HG02571 (cell line): ENCODE measurements around the gene ADH5.
"Not testable (repeated sequence)": the region's sequence is repeated elsewhere in the genome, so short reads cannot be mapped to it uniquely, and the experiment has no call there.

Experiments
- ATAC-seq: cut with Tn5 transposase; IDR thresholded peaks from one replicate; pipeline ENCODE4 v1.9.1; 2021; ENCODE audit warnings: mild to moderate bottlenecking, moderate library complexity; ENCODE audit not compliant: unreplicated experiment

The ADH5 gene

DNA sequence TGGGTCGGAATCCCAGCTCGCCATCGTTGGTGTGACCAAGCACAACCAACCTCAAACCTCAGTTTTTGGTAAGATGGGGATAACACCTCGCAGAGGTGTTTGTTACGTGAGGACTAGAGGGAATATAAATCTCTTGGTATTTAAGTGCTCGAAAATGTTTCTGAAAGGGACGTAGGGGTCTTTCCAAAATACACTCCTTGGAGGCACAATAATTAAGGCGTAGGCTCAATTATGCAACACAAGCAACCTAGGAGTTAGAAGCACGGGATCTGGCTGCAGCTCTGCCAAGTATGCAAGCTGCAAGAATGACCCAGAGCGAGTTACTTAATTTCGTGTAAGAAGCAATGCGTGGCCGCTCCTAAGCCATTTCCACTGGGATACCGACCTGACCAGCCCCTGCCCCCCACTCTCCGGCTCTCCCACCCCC is 552 bp downstream of the ADH5 start:
- ATAC-seq: peak; percentile 18

DNA sequence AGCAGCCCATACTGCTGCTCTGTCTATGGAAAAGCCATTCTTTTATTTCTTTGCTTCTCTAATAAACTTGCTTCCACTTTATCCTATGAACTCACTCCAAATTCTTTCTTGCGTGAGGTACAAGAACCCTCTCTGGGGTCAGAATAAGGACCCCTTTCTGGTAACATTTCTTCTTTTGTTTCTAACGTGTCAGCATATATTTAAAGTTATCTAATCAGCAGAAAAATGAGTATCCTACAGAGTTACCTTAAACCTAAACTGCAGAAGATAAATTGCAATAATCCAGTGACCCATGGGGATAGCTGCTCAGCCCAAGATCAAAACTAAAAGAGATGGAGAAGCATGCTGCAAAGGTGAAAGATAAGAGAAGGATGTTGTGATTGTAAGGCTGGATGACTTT is 4.0 kb downstream of the ADH5 start:
- ATAC-seq: no peak

DNA sequence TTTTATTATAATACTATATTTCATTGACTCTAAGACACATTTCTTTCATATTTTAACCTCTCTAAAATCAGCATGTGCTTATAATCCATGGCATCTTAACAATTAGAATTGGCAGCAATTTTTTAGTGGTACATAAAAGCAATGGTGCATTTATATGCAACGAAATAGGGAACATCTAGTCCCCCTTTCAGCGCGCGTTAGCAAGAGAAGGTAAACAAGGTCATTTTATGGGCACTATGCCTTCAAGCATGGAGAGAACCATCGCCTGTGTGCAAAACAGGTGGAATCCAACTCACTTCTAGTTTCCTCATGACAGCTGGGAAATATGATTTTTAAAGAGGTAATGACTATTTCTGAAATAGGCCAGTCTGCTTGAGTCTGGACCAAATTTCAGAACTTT is 6.4 kb downstream of the ADH5 start:
- no peak for ATAC-seq

DNA sequence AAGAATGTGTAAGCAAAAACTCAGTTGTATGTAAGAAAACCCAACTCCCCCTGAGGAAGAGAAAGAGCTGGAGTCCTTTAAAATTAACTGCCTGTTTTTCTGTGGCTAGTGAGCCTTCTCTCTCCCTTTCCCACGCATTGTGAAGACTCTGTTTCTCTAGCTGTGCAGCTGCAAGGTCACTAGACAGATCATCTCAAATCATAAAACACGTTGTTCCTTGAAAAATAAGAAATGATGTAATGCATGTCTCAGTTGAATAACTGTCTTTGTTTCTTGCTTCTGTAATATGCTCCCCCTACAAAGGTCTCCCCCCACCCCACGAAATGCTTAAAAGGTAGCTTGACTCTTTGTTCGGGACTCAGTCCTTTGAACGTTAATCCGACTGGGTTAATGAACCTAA is 7.7 kb downstream of the ADH5 start:
- ATAC-seq: not testable (repeated sequence)

DNA sequence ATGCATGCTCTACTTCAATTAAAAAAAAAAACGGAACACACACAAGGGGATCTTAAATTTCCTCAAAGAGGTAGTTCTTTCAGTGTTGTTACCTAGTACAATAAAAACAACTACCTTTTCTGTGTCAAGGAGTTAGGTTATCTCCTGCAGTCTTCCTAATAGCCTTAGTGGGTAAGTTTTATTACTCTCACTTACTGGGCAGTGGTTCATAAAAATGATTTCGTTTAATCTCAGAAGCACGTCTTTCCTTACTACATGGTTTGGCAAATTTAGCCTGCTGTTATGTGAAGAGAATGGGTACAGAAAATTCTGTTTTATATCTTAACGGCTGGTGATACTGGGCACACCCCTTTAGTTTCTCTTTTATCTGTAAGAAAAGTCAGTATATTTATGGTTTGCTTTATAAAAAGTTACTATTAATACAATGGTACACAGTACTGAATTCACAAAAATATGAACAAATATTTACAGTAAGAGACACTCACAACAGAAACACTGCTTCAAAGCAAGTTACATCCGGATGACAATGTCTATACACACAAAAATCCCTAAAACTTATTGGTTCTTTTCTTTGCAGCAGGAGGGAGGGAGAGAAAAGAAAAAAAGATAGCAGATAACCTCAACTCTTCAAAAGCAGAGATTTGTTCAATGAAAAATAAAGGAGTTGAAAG is 8.8 kb downstream of the ADH5 start:
- no peak for ATAC-seq

DNA sequence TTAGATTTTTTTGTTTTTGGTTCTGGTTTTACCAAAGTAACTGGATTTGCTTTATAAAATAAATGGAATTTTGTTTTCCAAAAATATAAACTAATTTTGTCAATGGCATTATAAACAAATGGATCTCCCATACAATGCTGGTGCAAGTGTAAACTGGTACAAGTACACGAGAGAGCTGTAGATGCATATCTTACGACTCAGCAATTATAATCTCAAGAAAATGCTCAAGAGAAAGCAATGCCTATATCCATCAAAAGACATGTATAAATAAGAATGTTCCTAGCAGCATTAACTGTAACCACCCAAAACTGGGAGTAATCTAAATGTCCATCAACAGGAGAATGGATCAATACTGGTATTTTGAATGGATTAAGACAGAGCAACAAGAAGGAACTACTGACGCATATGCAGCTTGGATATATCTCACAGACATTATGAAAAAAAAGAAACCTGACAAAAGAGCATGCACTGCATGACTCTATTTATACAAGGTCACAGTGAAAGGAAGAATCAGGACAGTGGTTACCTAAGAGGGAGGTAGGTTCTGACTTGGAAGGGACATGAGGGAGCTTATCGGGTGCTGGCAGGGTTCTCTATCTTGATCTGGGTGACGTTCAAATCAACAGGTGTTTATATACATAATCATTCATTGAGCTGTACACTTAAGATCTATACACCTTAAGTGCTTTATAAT is 9.5 kb downstream of the ADH5 start:
- ATAC-seq: no peak

DNA sequence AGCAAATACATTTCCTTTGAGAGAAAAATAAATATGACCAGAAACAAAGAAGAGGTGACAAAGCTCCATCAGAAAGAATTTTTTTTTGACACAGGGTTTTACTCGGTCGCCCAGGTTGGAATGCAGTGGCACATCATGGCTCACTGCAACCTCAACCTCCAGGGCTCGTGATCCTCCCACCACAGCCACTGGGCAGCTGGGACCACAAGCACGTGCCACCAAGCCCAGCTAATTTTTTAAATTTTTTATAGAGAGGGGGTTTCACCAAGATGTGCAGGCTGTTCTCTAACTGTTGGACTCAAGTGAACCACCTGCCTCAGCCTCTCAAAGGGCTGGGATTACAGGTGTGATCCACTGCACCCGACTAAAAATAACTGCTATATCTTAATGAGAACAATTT is 10.3 kb downstream of the ADH5 start:
- no peak for ATAC-seq

DNA sequence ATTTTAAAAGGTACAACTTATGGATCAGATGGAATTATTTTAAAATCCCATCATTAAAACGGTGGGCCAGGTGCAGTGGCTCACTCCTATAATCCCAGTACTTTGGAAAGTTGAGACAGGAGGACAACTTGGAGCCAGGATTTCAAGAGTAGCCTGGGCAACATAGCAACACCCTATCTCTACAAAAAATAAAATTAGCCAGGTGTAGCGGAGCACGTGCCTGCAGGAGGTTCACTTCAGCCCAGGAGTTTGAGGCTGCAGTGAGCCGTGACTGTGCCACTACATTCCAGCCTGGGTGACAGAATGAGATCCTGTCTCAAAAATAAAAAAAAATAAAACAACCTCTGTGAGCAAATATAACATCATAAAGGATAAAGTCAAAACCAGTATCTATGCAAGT is 11.4 kb downstream of the ADH5 start:
- ATAC-seq: no peak

DNA sequence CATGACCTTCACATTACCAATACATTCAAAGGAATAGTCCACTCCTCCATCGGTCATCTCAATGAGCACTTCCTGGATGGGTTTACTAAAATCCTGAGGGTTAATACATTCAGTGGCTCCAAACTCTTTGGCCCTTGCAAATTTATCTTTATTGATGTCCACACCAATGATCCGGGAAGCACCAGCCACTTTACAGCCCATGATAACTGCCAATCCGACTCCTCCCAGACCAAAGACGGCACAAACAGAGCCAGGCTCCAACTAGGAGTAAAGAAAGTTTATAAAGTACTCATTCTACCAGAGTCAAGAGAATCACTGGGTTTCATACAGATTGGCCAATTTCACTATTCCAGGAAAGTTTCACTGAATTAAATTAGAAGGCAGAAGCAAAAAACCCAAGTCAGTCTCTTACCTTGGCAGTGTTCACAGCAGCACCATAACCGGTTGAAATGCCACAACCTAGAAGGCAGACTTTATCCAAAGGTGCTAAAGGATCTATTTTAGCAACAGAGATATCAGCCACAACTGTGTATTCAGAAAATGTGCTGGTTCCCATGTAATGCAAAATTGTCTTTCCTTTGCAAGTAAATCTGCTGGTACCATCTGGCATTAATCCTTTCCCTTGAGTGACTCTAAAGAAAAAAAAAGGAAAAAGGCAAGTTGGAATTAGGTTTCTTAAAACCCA is 12.2 kb downstream of the ADH5 start:
- ATAC-seq: no peak

DNA sequence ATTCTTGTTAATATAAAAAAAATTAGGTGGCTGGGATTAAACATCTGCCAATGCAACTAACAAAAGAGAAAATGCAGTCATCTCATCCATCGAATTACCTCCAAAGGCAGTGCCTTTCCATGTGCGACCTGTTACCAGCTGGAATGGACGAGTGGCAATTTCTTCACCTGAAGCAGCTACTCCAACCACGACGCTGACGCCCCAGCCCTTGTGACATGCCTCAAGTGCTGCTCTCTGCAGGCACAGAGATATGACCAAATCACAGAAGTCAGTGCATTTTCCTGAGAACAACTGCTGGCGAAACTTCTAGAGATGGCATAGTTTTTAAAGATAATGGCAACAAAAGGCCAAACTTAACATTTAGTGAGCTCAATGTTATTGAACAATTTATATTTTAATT is 13.8 kb downstream of the ADH5 start:
- ATAC-seq: no peak

DNA sequence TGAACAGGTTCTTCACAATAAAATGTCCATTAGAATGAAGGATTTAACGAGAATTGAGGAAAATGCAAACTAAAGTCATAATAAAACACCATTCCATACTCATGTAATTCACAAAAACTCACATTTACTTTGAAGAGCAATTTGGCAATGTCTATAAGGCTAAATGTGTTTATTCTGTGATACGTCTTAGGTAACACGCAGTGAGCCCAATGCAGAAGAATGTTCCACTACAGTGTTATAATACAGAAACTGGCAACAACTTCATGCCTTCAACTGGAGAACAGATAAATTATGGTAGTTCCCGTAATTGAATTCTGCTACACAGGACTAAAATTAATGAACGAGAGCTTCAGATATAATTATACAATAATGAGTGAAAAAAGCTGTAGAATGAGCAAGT is 17.4 kb downstream of the ADH5 start:
- no peak for ATAC-seq

DNA sequence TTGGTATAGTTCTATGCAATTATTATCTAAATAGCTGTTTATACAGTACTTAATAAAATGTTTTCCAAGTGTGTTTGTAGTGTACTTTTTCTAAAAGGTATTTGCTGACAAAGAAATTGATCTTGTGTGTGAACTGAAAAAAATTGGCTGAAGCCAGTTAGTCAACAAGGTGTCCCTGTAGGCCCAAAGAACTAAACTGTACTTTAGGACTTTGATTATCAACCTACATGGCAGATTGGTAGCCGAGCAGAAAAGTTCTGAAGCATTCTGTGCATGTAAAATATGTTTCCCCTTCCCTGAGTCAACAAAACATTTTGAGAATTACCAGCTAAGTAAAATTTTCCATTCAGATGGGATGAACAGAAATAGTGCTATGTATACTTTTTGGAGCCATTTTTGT is 21.0 kb downstream of the ADH5 start:
- ATAC-seq: no peak

DNA sequence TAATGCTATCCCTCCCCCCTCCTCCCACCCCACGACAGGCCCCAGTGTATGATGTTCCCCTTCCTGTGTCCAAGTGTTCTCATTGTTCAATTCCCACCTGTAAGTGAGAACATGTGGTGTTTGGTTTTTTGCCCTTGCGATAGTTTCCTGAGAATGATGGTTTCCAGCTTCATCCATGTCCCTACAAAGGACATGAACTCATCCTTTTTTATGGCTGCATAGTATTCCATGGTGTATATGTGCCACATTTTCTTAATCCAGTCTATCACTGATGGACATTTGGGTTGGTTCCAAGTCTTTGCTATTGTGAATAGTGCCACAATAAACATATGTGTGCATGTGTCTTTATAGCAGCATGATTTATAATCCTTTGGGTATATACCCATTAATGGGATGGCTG is 23.1 kb downstream of the ADH5 start:
- ATAC-seq: not testable (repeated sequence)

DNA sequence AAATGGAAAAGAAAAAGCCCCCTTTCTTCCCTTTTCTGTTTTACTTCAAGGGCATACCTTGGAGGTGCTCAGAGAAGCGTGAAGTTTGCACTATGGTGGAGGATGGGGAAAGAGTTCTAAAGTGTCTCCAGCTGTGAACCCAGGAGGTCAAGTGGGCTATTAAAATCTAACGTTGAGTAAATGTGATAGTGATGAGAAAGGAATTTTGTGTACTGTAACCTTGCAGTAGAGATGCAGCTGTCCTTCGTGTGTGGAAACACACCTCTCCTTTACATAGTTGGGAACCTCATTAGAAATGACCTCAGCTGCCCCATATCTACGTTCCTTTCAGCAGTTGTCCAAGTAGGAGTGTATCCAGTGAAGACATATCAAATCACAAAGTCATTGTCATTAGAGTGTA is 26.5 kb downstream of the ADH5 start:
- ATAC-seq: no peak

DNA sequence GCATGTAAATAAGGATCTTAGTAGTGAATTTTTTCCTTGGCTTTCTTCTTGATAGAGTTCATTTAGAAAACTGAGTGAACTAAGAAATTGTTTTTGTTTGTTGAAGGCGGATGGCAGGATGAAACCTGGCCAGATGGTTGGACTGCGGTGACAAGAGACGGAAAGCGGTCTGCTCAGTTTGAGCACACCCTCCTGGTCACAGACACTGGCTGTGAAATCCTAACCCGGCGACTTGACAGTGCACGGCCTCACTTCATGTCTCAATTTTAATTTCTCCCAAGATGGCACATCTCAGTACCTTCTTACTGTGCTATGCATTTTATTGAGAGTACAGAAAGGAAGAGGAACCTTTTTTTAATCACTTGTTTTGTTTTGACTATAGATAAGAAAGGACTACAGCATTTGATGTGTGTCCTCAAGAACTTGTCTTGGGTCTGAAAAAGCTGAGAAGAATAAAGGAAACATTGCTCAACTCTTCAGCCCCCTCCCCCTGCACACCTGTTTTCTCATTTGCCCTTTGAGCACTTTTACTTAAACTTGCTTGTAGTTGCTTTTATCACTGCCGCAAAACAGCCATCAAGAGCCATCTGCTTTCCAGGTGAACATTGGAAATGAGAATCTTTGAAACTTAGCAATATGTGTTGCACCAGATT is 27.4 kb downstream of the ADH5 start:
- no peak for ATAC-seq

DNA sequence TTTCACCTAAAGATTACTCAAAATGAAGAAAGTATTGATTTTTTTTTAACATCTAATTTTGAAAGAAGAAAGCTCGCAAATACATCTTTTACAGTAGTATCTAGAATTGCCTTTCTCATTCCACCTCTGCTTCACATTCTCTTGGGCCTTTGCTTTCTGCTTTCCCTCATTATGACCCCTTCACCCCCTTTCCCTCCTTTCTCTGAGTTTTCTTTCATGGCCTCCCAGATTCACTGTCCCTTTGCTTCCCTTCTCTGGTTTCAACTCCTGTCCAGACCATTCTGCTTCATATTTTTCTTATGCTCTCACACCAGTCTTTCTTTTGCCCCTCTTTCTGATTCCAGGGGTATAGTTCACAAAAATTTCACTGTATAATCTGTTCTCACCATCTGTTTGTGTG is 29.0 kb downstream of the ADH5 start:
- ATAC-seq: no peak

DNA sequence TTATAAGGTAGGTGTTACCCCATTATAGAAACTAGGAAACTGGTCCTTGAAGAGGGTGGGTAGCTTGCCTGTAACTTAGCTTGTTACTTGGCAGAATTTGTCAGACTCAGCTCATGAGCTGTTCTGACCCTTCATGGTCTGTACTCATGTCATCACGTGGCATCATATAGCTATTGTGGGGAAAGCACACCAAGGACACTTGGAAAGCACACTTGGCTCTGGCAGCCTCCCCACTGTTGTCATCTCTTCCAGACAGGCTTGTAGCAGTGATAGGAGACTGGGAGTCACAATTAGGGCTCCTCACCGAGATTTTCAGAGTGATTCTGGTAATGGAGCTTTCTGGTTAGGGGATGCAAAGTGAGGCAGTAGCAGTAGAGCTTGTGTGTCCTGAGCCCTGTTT is 30.4 kb downstream of the ADH5 start:
- no peak for ATAC-seq

DNA sequence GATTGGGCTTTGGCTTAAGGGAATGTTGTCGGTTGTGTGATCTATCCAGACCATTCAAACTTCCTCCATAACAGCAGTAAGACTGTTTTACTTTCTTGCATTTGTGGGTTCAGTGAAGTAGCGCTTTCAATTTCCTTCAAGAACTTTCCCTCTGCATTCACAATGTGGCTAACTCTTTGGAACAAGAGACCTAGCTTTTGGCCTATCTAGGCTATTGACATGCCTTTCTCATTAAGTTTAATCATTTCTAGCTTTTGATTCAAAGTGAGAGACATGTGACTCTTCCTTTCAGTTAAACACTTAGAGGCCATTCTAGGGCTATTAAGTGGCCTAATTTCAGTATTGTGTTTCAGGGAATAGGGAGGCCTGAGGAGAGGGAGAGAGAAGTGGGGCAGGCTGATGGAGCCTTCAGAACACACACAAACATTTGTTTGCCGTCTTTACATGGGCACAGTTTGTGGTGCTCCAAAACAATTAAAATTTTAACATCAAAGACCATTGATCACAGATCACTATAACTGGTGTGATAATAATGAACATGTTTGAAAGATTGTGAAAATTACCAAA is 34.1 kb downstream of the ADH5 start:
- ATAC-seq: peak; percentile 47

DNA sequence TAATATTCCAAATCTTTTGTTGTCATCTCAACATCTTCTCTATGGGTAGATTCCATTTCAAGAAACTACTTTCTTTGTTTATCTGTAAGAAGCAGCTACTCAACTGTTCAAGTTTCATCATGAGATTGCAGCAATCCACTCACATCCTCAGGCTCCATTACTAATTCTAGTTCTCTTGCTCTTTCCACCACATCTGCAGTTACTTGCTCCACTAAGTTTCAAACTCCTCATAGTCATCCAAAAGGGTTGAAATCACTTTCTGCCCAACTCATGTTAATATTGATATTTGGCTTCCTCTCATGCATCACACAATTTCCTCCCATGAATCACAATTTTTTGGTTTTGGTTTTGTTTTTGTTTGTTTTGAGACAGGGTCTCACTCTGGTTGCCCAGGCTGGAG is 35.7 kb downstream of the ADH5 start:
- ATAC-seq: no peak

DNA sequence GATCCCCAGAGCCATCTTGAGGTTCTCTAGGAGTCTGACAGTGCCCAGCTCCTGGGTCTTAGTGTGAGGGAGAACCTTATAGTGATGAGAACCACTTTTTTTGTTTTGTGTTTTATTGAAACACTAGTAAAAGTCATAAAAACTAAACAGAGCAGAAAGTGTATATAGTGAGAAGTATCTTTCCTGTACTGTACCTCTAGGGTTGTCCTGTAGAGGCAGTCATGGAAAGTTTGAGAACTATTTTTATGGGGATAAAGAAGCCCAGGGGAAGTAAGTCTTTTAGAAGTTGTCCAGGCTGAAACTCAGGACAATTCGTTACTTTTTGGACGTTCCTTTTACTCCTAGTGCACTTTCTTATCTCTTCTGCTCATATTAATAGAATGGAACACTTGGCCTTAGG is 40.9 kb downstream of the ADH5 start:
- ATAC-seq: no peak

DNA sequence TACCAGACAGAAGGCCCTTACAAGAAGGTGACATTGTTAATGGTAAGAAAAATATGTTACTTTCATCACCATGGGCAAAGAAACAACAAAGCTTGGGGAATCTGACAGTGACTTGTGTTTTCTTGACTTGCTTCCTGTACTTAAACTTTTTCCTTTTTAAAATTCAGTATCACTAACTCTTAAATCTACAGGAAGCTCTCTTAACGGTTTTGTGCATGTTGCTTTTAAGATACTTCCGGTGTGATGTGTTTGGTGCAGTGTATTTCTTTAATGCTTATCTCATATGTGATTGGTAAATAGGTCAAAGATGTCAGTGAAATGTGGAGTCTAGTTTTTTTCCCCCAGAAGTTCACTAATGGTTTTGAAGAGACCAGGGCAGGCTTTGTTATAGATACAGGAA is 45.2 kb downstream of the ADH5 start:
- no peak for ATAC-seq
